GM13977 (cell line): Measurements from ENCODE around the gene AKAP9.
"Not testable (repeated sequence)": the region's sequence is repeated elsewhere in the genome, so short reads cannot be mapped to it uniquely, and the experiment has no call there.

Source experiments
- DNase-seq: peaks from one replicate; pipeline ENCODE4 v3.0.0; 2012; ENCODE audit warnings: low spot score
- in situ Hi-C: fragments of 300-500 bp; cut with MboI; formaldehyde crosslinking; loops from one replicate; pipeline ENCODE4 v1.12.0; 2022; ENCODE audit warnings: low sequenced_read_pairs, low pct_unique_long_range_greater_than_20kb, mixed read lengths, inconsistent platforms; ENCODE audit not compliant: unreplicated experiment
- TF ChIP-seq, protein P1 (sequence below): IDR thresholded peaks from 2 replicates; pipeline ENCODE4 v1.5.1; 2012; ENCODE audit warnings: mild to moderate bottlenecking, control low read depth; ENCODE audit not compliant: insufficient read depth; ENCODE audit errors: extremely low read depth, missing control alignments

The AKAP9 gene

GRCh38 chr7:91976743-91977142 lies 36.1 kb downstream of the AKAP9 start:
- in situ Hi-C loops: no loop called here
- TF ChIP-seq, protein P1, sequence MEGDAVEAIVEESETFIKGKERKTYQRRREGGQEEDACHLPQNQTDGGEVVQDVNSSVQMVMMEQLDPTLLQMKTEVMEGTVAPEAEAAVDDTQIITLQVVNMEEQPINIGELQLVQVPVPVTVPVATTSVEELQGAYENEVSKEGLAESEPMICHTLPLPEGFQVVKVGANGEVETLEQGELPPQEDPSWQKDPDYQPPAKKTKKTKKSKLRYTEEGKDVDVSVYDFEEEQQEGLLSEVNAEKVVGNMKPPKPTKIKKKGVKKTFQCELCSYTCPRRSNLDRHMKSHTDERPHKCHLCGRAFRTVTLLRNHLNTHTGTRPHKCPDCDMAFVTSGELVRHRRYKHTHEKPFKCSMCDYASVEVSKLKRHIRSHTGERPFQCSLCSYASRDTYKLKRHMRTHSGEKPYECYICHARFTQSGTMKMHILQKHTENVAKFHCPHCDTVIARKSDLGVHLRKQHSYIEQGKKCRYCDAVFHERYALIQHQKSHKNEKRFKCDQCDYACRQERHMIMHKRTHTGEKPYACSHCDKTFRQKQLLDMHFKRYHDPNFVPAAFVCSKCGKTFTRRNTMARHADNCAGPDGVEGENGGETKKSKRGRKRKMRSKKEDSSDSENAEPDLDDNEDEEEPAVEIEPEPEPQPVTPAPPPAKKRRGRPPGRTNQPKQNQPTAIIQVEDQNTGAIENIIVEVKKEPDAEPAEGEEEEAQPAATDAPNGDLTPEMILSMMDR: no peak
- no peak for DNase-seq

GRCh38 chr7:91979590-91979989 lies 38.9 kb downstream of the AKAP9 start:
- no peak for DNase-seq
- TF ChIP-seq, protein P1: no peak
- in situ Hi-C loops: no loop called here

DNA sequence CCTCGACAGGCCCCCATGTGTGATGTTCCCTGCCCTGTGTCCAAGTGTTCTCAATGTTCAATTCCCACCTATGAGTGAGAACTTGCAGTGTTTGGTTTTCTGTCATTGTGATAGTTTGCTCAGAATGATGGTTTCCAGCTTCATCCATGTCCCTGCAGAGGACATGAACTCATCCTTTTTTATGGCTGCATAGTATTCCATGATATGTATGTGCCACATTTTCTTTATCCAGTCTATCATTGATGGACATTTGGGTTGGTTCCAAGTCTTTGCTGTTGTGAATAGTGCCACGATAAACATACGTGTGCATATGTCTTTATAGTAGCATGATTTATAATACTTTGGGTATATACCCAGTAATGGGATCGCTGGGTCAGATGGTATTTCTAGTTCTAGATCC lies 41.7 kb downstream of the AKAP9 start:
- in situ Hi-C loops, DNase-seq: not testable (repeated sequence)

DNA sequence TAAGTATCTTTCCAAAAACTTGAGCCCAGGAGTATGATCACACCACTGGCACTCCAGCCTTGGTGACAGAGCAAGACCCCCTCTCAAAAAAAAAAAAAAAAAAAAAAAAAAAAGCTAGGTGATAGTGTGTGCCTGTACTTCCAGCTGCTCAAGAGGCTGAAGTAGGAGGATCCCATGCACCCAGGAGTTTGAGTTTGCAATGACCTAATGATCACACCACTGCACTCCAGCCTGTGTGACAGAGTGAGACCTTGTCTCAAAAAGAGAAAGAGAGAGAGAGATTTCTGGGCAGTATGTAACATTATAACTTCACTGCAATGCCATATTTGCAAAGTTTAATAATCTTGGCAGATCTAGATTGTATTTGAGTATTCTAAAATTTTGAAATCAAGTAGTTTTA lies 47.6 kb downstream of the AKAP9 start:
- DNase-seq: no peak
- in situ Hi-C loops: no loop called here
- TF ChIP-seq, protein P1: no peak

DNA sequence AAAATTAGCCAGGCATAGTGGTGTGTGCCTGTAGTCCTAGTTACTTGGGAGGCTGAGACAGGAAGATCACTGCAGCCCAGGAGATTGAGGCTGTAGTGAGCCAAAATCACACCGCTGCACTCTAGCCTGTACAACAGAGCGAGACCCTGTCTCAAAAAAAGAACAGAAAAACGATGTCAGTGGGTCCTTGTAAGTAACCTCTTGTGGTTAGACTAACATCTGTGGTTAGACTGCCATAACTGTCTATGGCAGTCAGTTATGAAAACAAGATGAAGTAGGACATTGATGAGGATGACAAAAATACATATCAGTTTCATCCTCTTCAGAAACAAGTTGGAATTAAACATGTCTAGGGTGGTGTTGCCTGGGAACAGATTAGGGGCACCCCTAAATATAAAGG lies 53.3 kb downstream of the AKAP9 start:
- TF ChIP-seq, protein P1: no peak
- DNase-seq: no peak
- in situ Hi-C loops: no loop called here

GRCh38 chr7:91995391-91996105 lies 54.9 kb downstream of the AKAP9 start:
- TF ChIP-seq, protein P1: no peak
- in situ Hi-C loops: no loop called here
- peak; percentile 37 for DNase-seq

GRCh38 chr7:91999631-92000565 lies 59.2 kb downstream of the AKAP9 start:
- in situ Hi-C loops: no loop called here
- TF ChIP-seq, protein P1: no peak

More at GRCh38 chr7:91999631-92000565, 59.2 kb downstream of the AKAP9 start:
- DNase-seq: no peak
